Measurements from ENCODE around the gene BBC3.
A peak's percentile ranks its signal among the peaks of the same experiment; 100 is the strongest.
"Not testable (repeated sequence)": the region's sequence is repeated elsewhere in the genome, so short reads cannot be mapped to it uniquely, and the experiment has no call there.

Gene BBC3

DNA sequence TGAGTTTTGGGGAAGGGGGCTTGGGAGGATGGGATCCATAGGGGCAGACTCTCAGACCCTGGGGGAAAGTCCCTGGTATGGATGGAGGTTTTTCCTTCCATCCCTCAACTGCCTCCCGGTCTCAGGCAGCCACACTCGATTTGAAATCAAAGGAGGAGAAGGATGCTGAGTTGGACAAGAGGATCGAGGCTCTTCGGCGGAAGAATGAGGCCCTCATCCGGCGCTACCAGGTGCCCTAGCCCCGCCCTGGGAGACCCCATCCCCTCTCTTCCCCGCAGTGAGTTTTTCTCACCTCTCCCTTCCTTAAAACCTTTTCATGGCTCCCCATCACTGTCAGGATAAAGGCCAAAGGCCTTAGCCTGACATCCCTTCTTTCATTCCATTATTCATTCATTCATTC, 27.4 kb upstream of the BBC3 start:
- DNase-seq (ENCODE audit: low spot score) = no peak

- DNase-seq (ENCODE audit: low spot score) = no peak
Observed at GRCh38 chr19:47257411-47258169, 26.6 kb upstream of the BBC3 start.

DNA sequence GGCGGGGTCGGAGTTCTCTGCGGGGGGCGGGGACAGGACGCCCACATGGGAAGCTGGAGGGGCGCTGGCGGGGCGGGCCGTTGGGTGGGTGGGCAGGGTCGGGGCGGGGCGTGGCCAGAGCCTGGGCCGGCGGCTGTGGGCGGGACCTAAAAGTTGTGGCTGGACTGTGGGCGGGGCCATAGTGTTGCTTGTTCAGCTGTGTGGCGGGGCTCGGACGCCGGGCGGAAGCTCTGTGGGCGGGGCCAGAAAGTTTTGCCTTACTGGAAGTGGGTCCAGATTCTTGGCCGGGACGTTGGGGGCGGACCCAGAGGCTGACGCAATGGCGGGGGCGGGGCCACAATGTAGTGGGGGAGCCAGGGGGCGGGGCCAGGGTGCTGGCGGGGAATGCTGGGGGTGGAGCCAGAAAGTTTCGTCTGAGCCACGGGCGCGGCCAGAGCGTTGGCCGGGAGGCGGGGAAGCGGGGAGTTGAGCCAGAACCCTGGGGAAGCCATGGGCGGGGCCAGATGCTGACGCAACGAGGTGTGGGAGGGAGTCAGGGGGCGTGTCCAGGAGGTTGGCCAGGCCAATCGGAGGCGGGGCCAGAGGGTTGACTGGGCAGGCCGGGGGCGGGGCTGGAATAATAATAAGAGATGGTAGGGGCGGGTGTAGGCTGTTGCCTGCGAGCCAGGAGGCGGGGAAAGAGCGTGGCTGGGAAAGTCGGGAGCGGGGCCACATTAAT, 25.9 kb upstream of the BBC3 start:
- peak; percentile 100 for DNase-seq (ENCODE audit: low spot score)

DNA sequence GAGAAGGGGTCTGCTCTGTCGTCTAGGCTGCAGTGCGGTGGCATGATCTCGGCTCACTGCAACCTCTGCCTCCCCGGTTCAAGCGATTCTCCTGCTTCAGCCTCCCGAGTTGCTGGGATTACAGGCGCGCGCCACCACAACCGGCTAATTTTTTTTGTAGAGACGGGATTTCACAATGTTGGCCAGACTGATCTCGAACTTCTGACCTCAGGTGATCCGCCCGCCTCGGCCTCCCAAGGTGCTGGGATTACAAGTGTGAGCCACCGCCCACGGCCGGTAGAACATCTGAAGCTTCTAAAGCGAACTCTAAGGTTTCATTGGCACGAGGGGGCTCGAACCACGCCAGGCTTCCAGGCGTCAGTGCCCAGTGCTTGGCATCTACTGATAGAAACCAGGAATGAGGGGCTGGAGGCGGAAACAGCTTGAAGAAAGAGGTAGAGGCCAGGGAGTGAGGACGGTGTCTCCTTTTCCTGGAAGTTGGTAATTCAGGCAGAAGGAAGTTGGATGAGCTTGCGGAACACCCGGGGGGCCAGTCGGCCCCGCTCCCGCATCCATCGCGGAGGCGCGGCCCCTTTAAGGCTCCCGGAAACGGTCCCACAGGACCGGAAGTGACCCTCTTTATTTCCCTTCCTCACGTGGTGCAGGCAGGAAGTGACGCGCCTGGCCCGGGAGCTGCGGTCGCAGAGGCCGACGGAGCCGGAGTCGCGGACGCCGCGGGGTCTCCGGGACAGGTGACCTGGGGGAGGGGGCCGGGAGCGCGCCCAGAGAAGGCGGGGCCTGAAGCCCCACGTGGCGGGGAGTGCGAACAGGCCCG, 25.1 kb upstream of the BBC3 start, which contains the start of gene CCDC9:
TSS of gene CCDC9 (plus strand) at position 647 of the 814 bp plus-strand sequence. CDS start 1,876 bp downstream, outside the sequence.
- DNase-seq (ENCODE audit: low spot score) = peak; percentile 99

GRCh38 chr19:47253970-47254369, 23.0 kb upstream of the BBC3 start:
- no peak for DNase-seq (ENCODE audit: low spot score)

- no peak for DNase-seq (ENCODE audit: low spot score)
Observed at GRCh38 chr19:47253467-47253881, 22.5 kb upstream of the BBC3 start.

GRCh38 chr19:47253016-47253415, 22.0 kb upstream of the BBC3 start:
- not testable (repeated sequence) for DNase-seq (ENCODE audit: low spot score)

GRCh38 chr19:47247308-47247990, 16.4 kb upstream of the BBC3 start:
- DNase-seq (ENCODE audit: low spot score) = peak; percentile 83

GRCh38 chr19:47243776-47244547, 13.0 kb upstream of the BBC3 start:
- DNase-seq (ENCODE audit: low spot score) = peak; percentile 93

DNA sequence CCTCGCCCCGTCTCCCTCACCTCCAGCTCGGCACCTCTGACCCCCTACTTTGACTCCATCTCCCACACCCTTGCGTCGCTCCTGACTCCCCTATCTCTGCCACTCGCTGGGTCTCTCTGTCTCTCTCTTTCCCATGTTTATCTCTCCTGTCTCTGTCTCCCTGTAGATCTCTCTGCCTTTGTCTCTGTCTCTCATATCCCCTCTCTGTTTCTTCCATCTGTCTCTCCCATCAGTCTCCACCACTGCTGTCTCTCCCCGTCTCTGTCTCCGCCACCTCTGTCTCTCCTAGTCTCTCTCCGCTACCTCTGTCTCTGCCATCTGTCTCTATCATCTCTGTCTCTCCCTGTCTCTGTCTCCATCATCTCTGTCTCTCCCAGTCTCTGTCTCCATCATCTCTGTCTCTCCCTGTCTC, 12.4 kb upstream of the BBC3 start:
- no peak for DNase-seq (ENCODE audit: low spot score)

DNA sequence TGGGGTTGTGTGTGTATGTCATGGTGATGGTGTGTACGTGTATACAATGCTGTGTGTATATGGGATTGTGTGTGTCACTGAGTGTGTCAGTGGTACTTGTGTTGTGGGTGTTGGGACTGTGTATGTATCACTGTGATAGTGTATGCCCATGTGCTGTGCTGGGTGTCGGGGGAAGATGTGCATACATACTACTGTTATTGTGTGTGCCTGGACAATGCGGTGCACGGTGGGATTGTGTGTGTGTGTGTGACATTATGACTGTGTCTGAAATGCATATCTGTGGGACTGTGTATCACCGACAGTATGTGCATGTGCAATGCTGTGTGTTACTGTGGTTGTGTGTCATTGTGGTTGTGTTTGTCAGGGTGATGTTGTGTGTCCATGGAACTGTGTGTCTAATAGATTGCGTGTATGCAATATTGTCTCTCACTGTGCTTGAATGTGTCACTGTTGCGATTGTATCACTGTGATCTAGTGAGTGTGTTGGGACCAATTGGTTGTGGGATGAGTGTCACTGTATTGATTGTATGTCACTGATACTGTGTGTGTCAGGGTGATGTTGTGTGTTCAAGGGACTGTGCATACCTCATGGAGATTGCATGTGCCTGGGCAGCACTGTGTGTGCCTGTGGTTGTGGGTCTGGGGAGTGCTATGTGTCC, 11.0 kb upstream of the BBC3 start:
- no peak for DNase-seq (ENCODE audit: low spot score)

- no peak for DNase-seq (ENCODE audit: low spot score)
Observed at GRCh38 chr19:47240996-47241918, 10.3 kb upstream of the BBC3 start.

GRCh38 chr19:47240556-47240955, 9.6 kb upstream of the BBC3 start:
- DNase-seq (ENCODE audit: low spot score) = no peak

- DNase-seq (ENCODE audit: low spot score) = no peak
Observed at GRCh38 chr19:47239610-47240296, 8.8 kb upstream of the BBC3 start.

GRCh38 chr19:47239152-47239551, 8.2 kb upstream of the BBC3 start:
- no peak for DNase-seq (ENCODE audit: low spot score)

- DNase-seq (ENCODE audit: low spot score) = no peak
Observed at GRCh38 chr19:47236072-47236675, 5.2 kb upstream of the BBC3 start.

GRCh38 chr19:47232422-47233211, 1.6 kb upstream of the BBC3 start:
- no peak for DNase-seq (ENCODE audit: low spot score)
